ENCODE measurements around the gene RAB40B. TPM values are rescaled to one million over a fixed set of nuclear protein-coding genes. Genes with fewer than 3 reads are reported as not detected.

RAB40B gene
- total RNA-seq, 1 experiment from 2014 or later = 22.4 TPM

GRCh38 chr17:82639628-82640027 lies 58.9 kb downstream of the RAB40B start:
- peaks cover 68% of the 10 kb centered on the region for H3K36me3 ChIP-seq (ENCODE audit: low read depth, low read length)
- H4K20me1 ChIP-seq (ENCODE audit: low read length) = peaks cover 28% of the 10 kb centered on the region
- H3K9me3 ChIP-seq (ENCODE audit: low read length) = no peaks in the 10 kb centered on the region
- peaks cover 99% of the 10 kb centered on the region for H3K79me2 ChIP-seq (ENCODE audit: low read length)
- DNase-seq (no peak), ATAC-seq (no peak)
- no peaks in the 10 kb centered on the region for H3F3A ChIP-seq (ENCODE audit: low read length, unreplicated experiment)
- CTCF ChIA-PET = no interaction called here
- POLR2A ChIA-PET (ENCODE audit: unreplicated experiment) = no interaction called here
- no peaks in the 10 kb centered on the region for H3K27me3 ChIP-seq (ENCODE audit: low read length)
- no peak overlapping the region for H3K4me2 ChIP-seq (ENCODE audit: low read length)
- no peak overlapping the region for H3K9ac ChIP-seq (ENCODE audit: low read length)
- no peaks in the 10 kb centered on the region for H3K4me1 ChIP-seq (ENCODE audit: insufficient read depth, low read length)
- H3K27ac ChIP-seq (ENCODE audit: low read length) = no peak overlapping the region
- H3K9me2 ChIP-seq (replicated peaks; ENCODE audit: low read length) = no peaks in the 10 kb centered on the region
- H3K4me3 ChIP-seq (ENCODE audit: low read length) = no peak overlapping the region
- BruUV-seq (replicated peaks) = no TSS peak
- no peak for TF ChIP-seq EZH2 (IDR thresholded peaks at IDR 0.05; ENCODE audit: low read length, unreplicated experiment)
- TF ChIP-seq, protein P1, sequence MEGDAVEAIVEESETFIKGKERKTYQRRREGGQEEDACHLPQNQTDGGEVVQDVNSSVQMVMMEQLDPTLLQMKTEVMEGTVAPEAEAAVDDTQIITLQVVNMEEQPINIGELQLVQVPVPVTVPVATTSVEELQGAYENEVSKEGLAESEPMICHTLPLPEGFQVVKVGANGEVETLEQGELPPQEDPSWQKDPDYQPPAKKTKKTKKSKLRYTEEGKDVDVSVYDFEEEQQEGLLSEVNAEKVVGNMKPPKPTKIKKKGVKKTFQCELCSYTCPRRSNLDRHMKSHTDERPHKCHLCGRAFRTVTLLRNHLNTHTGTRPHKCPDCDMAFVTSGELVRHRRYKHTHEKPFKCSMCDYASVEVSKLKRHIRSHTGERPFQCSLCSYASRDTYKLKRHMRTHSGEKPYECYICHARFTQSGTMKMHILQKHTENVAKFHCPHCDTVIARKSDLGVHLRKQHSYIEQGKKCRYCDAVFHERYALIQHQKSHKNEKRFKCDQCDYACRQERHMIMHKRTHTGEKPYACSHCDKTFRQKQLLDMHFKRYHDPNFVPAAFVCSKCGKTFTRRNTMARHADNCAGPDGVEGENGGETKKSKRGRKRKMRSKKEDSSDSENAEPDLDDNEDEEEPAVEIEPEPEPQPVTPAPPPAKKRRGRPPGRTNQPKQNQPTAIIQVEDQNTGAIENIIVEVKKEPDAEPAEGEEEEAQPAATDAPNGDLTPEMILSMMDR (conservative IDR thresholded peaks at IDR 0.05; ENCODE audit: low read depth, low read length) = no peak
- no peak for TF ChIP-seq EZH2phosphoT487 (IDR thresholded peaks at IDR 0.05; ENCODE audit: borderline replicate concordance, low read length)
- H2AFZ ChIP-seq (ENCODE audit: low read length) = no peak overlapping the region
- intact Hi-C loops (cut with micrococcal nuclease) = no loop called here

GRCh38 chr17:82638183-82638773 lies 60.2 kb downstream of the RAB40B start:
- Histone ChIP-seq H4K20me1 (ENCODE audit: low read length) (peaks cover 24% of the 10 kb centered on the region), H3K9ac (ENCODE audit: low read length) (no peak overlapping the region), H3K4me1 (ENCODE audit: insufficient read depth, low read length) (no peaks in the 10 kb centered on the region), H2AFZ (ENCODE audit: low read length) (no peak overlapping the region), H3K4me3 (ENCODE audit: low read length) (no peak overlapping the region), H3F3A (ENCODE audit: low read length, unreplicated experiment) (no peaks in the 10 kb centered on the region), H3K9me2 (replicated peaks; ENCODE audit: low read length) (no peaks in the 10 kb centered on the region), H3K27ac (ENCODE audit: low read length) (no peak overlapping the region), H3K9me3 (ENCODE audit: low read length) (no peaks in the 10 kb centered on the region), H3K4me2 (ENCODE audit: low read length) (no peak overlapping the region), H3K27me3 (ENCODE audit: low read length) (no peaks in the 10 kb centered on the region), H3K79me2 (ENCODE audit: low read length) (peaks cover 96% of the 10 kb centered on the region), H3K36me3 (ENCODE audit: low read depth, low read length) (peaks cover 63% of the 10 kb centered on the region)
- intact Hi-C loops (cut with micrococcal nuclease) = no loop called here
- POLR2A ChIA-PET (ENCODE audit: unreplicated experiment) = no interaction called here
- BruUV-seq (replicated peaks) = no TSS peak
- ATAC-seq = no peak
- CTCF ChIA-PET = no interaction called here
- no peak for DNase-seq
- TF ChIP-seq EZH2 (IDR thresholded peaks at IDR 0.05; ENCODE audit: low read length, unreplicated experiment) (no peak), EZH2phosphoT487 (IDR thresholded peaks at IDR 0.05; ENCODE audit: borderline replicate concordance, low read length) (no peak)
- TF ChIP-seq, protein P1 (conservative IDR thresholded peaks at IDR 0.05; ENCODE audit: low read depth, low read length) = no peak
